Raji (cell line): ENCODE measurements around the gene AGO3.

ENCODE experiments used
- POLR2A ChIP-seq: IDR thresholded peaks from 2 replicates; pipeline ENCODE4 v1.6.1; 2011; ENCODE audit warnings: low read depth, low read length, control low read depth; ENCODE audit not compliant: insufficient read depth

Gene AGO3

DNA sequence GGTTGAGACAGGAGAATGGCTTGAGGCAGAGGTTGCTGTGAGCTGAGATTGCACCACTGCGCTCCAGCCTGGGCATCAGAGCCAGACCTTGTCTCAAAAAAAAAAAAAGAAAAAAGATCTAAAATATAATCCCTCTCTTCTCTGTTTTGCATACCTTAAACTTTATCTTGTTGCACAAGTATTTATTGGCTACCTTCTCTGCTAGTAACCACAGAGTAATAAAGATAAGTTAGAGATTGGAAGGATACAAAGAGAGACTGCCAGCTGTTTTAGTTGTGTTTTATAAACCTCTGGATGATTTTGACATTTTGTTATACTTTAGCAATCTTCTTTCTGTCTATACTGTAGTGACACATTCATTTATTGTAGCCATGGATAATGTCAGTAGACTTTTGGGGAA is 27.7 kb downstream of the AGO3 start:
- TF ChIP-seq POLR2A: no peak

- TF ChIP-seq POLR2A: no peak
These were observed 28.4 kb downstream of the AGO3 start for GRCh38 chr1:35959304-35959703.

- TF ChIP-seq POLR2A: no peak
These were observed 32.0 kb downstream of the AGO3 start for GRCh38 chr1:35962952-35963351.

DNA sequence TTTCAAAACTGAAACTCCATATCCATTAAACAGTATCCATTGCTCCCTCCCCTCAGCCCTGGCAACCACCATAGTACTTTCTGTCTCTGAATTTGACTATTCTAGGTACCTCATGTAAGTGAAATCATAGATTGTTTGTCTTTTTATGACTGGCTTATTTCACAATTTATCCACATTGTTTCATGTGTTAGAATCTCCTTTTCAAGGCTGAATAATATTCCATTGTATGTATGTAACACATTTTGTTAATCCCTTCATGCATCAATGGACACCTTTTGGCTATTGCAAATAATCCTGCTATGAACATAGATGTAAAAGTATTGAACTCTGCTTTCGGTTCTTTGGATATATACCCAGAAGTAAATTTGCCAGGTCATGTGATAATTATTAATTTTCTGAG is 37.5 kb downstream of the AGO3 start:
- no peak for TF ChIP-seq POLR2A

DNA sequence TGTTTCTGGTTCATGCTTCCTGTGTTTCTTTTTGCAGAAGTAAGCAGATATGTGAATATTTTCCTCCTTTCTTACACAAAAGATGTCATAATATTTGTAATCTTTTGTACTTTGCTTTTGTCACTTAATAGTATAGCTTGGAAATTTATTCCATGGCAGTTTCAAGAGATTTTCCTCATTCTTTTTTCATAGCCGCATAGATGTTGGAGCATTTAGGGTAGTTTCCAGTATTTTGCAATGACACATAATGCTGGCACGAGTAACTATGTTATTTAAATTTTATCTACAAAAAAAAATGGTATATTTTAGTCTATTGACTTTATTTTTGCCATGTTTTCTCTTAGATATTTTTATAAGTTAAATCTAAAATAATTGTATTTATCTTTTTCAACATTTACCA is 40.7 kb downstream of the AGO3 start:
- TF ChIP-seq POLR2A: no peak

- TF ChIP-seq POLR2A: no peak
These were observed 49.2 kb downstream of the AGO3 start for GRCh38 chr1:35980090-35980489.

DNA sequence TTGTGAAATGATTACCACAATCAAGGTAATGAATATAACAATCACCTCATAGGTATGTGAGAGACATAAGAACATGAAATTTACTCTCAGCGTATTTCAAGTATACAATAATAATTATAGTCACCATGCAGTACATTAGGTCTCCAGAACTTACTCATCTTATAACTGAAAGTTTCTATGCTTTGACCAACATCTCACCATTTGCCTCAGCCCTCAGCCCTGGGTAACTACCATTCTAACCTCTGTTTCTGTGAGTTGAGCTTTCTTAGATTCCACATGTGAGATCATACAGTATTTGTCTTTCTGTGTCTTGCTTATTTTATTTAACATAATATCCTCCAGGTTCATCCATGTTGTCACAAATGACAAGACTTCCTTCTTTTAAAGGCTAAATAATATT is 57.3 kb downstream of the AGO3 start:
- no peak for TF ChIP-seq POLR2A

DNA sequence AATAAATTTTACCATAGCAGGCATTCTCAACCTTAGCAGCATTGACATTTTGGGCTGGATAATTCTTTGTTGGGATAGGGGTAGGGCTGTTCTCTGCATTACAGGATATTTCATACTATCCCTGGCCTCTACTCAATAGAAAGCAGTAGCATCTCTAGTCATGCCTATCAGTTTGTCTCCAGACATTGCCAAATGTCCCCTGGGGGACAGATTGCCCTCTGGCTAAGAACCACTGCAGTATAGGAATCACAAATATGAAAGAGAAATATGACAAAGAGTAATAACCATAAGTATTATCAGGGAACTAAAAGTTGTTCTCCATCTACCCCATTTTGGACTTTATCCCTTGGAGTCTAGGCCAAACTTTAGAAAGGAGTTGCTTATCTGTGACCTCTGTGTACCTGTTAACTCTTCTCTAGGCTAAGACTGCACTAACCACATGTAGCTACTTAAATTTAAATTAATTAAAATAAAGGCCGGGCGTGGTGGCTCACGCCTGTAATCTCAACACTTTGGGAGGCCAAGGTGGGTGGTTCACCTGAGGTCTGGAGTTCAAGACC is 76.1 kb downstream of the AGO3 start:
- no peak for TF ChIP-seq POLR2A

DNA sequence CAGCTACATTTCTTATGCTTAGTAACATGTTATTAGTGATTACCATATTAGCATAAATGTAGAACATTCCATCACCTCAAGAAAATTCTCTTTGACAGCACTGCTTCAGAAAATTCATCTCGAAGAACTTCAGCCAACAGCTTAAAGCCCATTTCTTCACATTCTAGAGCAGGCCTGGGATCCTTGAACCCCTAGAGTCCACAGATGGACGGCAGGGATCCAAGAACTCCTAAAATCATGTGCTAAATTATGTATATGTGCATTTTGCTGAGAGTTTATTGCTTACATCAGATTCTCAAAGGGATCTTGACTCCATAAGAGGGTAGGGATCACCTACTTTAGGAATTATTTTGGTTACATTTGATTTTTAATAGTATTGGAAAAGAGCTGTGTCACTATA is 76.8 kb downstream of the AGO3 start:
- TF ChIP-seq POLR2A: no peak

DNA sequence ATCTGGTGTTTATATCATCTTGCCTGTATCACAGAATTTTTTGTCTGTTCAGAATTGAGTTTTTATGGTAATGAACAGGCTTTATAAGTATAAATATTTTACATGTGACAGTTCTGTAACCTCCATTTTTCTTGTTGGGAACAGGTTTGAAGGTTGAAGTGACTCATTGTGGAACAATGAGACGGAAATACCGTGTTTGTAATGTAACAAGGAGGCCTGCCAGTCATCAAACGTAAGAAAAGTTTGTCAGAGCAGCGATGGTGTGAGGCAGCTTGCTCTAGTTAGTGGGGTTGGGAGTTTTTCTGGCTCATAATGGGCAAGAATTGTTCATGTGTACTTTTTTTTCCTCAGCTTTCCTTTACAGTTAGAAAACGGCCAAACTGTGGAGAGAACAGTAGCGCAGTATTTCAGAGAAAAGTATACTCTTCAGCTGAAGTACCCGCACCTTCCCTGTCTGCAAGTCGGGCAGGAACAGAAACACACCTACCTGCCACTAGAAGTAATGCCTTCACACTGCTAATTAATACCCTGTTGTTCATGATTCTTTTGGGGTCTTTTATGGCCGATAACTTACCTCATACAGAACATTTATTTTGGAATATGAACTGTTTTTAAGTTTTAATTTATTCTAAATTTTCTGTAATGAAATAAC is 77.8 kb downstream of the AGO3 start:
- TF ChIP-seq POLR2A: no peak

GRCh38 chr1:36014722-36015220 is 83.9 kb downstream of the AGO3 start:
- TF ChIP-seq POLR2A: no peak

GRCh38 chr1:36016686-36017085 is 85.8 kb downstream of the AGO3 start:
- TF ChIP-seq POLR2A: no peak

- TF ChIP-seq POLR2A: no peak
These were observed 92.3 kb downstream of the AGO3 start for GRCh38 chr1:36023098-36023769.

- TF ChIP-seq POLR2A: no peak
These were observed 93.9 kb downstream of the AGO3 start for GRCh38 chr1:36024847-36025246.

DNA sequence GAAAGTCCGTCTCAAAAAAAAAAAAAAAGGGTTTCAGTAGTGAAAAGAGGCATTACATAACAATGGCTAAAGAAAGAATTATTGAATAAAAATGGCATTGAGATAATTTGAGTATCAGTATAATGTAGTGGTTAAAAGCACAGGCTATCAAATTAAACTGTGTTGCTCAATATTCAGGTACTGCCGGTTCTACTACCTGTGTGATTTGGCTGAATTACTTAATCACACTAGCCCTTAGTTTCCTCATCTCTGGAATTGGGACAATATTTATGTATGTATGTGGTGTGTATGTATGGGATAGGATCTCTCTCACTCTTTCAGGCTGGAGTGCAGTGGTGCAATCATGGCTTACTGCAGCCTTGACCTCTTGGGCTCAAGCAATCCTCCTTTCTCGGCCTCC is 96.9 kb downstream of the AGO3 start:
- TF ChIP-seq POLR2A: no peak

DNA sequence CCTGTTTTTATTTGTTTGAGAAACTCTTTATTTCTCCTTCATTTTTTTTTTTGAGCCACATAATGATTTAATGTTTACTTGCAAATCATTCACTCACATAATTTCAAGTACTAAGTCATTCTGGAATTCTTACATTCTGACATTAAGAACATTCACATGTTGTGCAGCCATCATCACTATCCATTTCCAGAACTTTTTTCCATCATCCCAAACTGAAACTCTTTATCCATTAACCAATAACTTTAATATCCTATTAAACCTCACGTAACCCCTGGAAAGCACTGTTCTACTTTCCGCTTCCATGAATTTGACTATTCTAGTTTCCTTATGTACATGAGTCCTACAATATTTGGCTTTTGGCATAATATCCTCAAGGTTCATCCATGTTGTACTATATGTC is 100.5 kb downstream of the AGO3 start:
- no peak for TF ChIP-seq POLR2A
